GM12892 (cell line): Measurements from ENCODE around the gene PEPD.

Experiments used
- DNase-seq: peaks from one replicate; pipeline ENCODE4 v3.0.0; 2011; ENCODE audit not compliant: insufficient read length
- FAIRE-seq: peaks from 2 replicates; lab custom pipeline; 2011; peaks lifted over from hg19 to GRCh38; lab: Jason Lieb, UNC
- POLR2A ChIP-seq: IDR thresholded peaks from 2 replicates; pipeline ENCODE4 v1.6.1; 2011; ENCODE audit warnings: low read depth, low read length, control low read depth
- POLR2AphosphoS5 ChIP-seq: IDR thresholded peaks from 2 replicates; pipeline ENCODE4 v1.6.1; 2011; ENCODE audit warnings: low read depth, low read length, control low read depth
- TAF1 ChIP-seq: IDR thresholded peaks from 2 replicates; pipeline ENCODE4 v1.6.1; 2011; ENCODE audit warnings: low read depth, mild to moderate bottlenecking, control low read depth, low read length, borderline replicate concordance

The PEPD gene

DNA sequence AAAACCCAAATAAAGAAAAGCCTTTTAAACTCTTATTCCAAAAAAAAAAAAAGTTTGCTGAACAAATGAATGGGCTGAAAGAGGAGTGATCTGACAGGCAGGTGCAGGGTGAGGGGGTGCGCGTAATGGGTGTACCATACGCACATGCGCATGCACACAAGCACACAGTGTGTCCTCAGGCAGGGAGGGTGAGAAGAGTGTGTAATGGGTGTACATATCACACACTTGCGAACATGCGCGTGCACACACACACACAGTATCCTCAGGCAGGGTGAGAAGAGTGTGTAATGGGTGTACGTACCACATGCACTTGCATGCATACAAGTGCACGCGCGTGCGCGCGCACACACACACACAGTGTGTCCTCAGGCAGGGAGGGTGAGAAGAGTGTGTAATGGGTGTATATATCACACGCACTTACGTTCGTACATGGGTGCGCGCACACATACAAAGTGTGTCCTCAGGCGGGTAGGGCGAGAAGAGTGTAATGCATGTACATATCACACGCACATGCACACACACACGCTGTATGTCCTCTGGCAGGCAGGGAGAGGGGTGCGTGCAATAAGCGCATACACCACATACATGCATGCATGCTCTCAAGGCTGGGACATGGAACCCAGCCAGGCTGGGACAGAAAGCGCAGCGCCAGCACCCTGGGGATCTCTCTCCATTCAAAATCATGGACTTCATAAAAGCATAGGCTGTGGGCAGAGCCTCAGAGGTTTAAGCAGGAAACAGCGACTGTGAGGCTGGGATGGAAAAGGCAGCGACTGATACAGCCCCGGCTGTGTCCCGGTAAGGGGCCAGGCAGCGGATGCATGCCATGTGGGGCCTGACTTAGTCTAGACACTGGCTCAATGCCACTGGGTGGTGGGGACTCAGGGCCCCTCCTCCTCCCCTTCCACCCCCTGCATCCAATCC is 77.7 kb downstream of the PEPD start:
- DNase-seq (no peak), FAIRE-seq (no peak)
- TF ChIP-seq POLR2A: no peak
- no peak for TF ChIP-seq TAF1
- TF ChIP-seq POLR2AphosphoS5: no peak

DNA sequence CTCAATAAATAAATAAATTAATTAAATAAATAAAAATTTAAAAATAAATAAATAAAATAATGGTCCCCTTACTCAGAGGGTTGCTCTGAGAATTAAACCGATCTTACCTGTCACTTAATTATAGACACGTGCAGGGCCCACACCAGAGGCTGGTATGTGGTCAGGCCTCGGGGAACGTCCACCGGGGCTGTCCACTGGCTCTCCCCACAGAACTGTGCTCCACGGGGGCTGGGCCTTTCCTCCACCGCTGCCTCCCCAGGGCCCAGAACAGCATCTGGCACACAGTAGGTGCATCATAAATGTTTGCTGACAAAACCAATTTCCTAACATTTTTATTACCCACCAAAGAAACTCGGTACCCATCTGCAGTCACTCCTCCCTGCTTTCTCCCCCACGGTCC is 78.9 kb downstream of the PEPD start:
- DNase-seq (no peak), FAIRE-seq (no peak)
- no peak for TF ChIP-seq POLR2AphosphoS5
- TF ChIP-seq TAF1: no peak
- TF ChIP-seq POLR2A: no peak

DNA sequence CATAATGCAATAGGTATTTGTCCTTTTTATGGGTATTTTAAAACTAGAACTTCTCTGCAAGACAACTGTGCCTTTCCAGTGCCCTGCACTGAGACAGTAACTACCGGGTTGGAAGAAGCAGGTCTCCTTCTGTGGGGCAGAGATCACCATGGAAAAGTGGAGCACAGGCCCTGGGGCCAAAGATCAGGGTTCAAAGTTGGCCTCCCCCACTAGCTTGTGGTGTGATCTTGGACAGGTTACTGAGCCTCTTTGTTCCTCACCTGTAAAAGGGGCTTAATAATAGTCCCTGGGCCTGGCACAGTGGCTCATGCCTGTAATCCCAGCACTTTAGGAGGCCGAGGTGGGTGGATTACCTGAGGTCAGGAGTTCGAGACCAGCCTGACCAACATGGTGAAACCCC is 79.8 kb downstream of the PEPD start:
- TF ChIP-seq TAF1: no peak
- TF ChIP-seq POLR2AphosphoS5: no peak
- TF ChIP-seq POLR2A: no peak
- no peak for FAIRE-seq
- no peak for DNase-seq

DNA sequence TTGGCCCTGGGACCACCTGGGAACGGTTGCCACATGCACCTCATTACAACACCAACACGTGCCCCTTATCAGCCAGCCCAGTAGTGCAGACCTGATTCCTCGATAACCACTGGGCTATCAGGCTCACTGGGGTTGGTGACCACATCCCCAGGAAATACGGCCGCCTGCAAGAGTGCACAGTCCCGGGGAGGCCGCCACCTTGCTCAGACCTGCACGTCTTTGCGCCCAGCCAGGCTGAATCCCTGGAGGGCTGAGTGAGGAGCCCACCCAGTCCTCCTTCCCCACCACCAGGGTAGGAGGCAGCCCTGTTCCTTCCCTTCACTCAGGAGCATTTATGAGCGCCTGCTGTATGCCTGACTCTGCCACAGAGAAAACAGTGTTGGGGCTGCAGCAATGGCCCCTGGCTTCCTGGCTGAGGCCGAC is 80.3 kb downstream of the PEPD start:
- no peak for TF ChIP-seq POLR2AphosphoS5
- no peak for TF ChIP-seq TAF1
- TF ChIP-seq POLR2A: no peak
- FAIRE-seq (no peak), DNase-seq (no peak)

DNA sequence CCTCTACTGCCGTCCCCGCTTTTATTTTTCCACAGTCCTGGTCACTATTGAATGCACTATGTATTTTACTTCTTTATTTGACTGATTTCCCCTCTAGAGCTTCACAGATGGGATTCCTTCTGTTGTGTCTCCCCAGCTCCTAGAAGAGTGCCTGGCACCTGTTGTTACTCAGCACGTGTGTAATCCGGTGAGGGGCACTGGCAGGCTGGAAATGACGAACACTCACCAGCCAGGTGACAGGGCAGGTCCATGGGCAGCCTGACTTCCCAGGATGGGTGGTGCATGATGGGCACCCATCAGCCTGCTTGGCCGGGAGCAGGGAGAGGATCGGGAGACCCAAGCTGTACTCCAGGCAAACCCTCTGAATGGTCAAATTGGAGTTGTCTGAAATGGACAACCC is 80.9 kb downstream of the PEPD start:
- TF ChIP-seq POLR2AphosphoS5: no peak
- no peak for TF ChIP-seq TAF1
- no peak for TF ChIP-seq POLR2A
- FAIRE-seq (no peak), DNase-seq (no peak)

DNA sequence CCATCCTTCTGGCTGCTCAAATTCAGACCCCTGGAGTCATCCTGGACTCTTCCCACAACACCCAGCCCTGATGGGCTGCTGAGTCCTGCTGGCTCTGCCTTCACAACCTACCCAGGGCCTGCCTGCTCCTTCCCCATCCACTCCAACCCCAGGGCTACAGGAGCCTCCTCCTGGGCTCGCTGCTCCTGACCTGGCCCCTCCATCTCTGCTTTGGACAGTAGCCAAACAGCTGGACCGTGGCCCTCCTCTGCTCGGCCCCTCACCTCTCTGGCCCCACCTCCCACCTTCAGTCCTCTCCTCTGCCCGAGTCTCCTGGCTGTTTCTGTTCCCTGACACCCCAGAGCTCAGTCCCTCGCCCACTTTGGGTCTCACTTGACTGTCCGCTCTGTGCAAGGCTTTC is 81.3 kb downstream of the PEPD start:
- DNase-seq (no peak), FAIRE-seq (no peak)
- TF ChIP-seq TAF1 (no peak), POLR2A (no peak), POLR2AphosphoS5 (no peak)

DNA sequence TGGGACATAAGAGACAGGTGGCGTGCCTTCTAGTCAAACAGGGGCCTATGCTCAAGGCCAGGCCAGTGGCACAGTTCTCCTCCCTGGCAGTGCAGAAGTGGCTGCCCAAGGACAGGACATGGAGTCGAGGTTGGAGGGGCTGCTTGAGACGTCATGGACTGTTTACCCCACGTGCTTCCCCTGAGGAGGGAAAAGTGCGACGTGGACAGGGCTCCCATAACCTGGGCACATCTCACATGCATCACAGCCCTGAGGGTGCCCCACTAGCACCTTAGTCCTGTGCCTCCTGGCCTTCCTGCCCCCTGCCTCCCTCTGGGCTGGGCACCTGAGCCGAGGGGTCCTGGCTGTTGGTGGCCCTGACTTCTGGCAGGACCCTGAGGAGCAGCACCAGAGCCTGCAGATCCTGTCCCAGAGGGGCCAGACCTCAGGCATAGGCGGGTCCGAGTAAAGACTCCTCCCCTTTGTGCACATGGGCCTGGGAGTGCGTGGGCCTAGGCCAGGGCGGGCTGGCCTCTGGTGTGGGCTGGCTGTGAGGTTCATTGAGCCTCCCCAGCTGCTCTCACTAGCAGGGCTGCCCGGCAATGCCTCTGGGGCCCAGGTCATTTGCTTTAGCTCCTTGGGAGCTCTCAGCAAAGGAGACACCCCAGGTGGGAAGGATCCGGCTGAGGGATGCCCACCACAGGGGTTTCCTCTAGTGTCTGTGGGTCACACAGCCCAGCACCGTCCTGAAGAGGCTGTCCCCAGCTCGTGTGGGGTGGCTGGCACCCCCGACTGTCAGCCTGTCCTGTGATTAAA is 82.4 kb downstream of the PEPD start:
- TF ChIP-seq POLR2A (no peak), TAF1 (no peak), POLR2AphosphoS5 (no peak)
- FAIRE-seq: no peak
- DNase-seq: no peak

DNA sequence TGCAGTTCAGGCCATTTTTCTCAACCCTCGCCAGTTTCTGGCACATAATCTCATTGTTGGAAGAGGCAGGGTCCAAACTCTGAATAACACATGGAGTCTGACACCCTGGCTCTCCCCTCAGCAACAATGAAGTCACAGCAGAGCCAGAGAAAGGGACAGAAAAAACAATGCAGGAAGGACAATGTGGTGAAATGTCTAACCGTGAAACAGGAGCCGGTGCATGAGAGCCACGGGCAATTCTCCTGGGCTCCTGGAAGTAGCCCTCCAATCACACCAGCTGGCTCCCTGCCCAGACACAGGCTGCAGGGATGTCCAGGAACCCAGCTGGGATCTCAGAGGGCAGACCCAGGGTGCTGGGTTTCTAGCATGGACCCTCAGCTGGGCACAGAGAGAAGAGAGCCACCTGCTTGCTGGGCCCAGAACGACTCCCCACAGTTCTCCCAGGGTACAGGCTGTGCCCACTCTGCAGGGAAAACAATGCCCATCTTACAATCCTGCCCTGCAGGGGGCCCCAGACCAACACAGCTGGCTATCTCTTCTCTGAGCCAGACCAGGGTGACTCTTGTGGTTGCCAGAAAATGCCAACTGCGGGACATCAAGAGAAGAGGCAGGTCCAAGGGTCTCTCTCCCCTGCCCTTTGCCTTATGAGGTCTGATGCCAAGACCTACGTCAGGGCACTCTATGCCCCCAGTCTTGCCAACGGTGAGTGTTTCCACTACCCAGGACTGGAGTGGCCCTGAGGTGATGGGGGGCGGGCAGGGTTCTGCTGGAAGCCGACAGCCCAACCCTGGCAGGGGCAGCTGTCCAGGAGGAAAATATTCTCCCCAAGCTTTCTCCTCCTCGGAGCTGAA is 83.5 kb downstream of the PEPD start:
- no peak for FAIRE-seq
- TF ChIP-seq POLR2A (no peak), POLR2AphosphoS5 (no peak), TAF1 (no peak)
- DNase-seq: no peak

DNA sequence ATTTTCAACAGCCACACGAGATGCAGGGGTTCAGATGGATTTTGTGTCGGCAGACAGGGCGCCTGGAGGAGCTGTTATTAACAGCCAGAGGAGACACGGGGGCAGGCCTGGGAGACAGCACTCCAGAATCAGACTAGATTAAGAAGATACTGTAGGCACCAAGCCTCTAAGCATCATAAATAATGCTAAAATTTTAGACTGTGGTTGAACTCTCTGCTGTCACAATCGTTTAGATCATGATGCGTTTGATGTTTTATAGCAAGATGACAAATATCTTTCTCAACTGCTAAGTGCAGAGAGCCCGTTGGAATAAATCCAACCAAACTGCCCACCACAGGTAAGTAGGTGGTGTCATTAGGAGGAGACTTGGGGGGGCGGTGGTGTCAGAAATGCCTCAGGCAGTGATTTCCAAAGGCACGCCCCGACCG is 84.2 kb downstream of the PEPD start:
- FAIRE-seq (no peak), DNase-seq (no peak)
- TF ChIP-seq POLR2A (no peak), TAF1 (no peak), POLR2AphosphoS5 (no peak)

DNA sequence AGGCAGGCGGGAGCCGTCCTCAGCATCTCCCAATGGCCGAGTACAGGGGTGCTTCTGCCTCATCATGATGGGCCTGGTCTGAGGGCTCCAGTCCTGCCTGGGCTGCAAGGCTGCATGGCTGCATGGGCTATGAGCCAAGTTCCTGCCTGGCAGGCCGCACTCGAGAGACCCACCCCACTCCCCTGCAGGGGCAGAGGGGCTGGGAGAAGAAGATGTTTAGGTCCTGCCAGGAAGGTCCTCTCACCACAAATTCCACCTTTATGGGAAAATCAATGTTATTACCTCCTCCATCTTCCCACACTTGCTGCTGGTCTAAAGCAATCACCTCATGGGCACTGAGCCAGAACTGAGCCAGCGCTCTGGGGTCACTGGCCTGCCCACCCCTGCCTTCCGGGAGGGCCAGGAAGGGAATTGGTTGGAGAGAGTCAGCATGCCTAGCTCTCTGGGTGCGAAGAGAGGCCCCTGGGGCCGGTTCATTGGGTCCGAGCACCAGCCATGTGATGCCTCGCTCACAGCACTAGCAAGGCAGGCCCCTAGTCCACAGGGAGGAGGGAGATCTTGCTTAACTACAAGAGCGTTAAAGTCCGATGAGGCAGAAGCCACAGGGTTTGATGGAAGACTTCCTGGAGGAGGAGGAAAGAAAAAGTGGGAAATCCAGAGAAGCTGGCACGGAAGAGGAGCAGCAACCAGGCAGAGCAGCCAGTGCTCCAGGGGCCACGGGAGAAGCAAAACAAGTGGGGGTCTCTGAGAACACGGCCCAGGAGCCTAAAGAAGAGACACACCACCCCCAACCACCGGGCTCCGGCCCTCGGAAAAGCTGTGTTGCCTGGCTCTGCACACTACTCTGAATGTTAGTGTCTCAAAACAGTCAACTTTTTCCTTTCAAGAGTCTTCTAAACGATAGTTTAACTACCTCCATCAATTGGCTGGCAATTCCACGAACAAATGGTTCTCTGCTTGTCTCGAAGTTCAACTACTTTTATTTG is 84.9 kb downstream of the PEPD start:
- FAIRE-seq (no peak), DNase-seq (no peak)
- TF ChIP-seq TAF1 (no peak), POLR2A (no peak), POLR2AphosphoS5 (no peak)
